Left lung (tissue), 10 donors: ENCODE measurements around the gene INS. TPM values are rescaled to one million over a fixed set of nuclear protein-coding genes. Genes with fewer than 3 reads are reported as not detected.
"Not testable (repeated sequence)": the region's sequence is repeated elsewhere in the genome, so short reads cannot be mapped to it uniquely, and the experiment has no call there.

Experiments used
- ATAC-seq: fragments of 200-7000 bp; cut with Tn5 transposase; one replicate; pipeline ENCODE4 v1.9.1; 2020; ENCODE audit warnings: moderate library complexity
- DNase-seq, 4 donors: peaks; one replicate each; pipeline ENCODE4 v3.0.0-alpha.2; 2013 to 2020
- H3K27ac ChIP-seq, 2 donors: fragments of 200-600 bp; sonication (generic) in 1 of 2; one replicate each; pipeline versions ENCODE4 v1.5.0 to v1.8.0; 2020 to 2021
- H3K27me3 ChIP-seq, 2 donors: fragments of 200-600 bp; sonication (generic) in 1 of 2; one replicate each; pipeline versions ENCODE4 v1.5.0 to v1.8.0; 2020 to 2021
- H3K36me3 ChIP-seq, 2 donors: fragments of 200-600 bp; sonication (generic) in 1 of 2; one replicate each; pipeline versions ENCODE4 v1.5.0 to v1.8.0; 2020 to 2021
- H3K4me1 ChIP-seq, 2 donors: fragments of 200-600 bp; one replicate each; pipeline ENCODE4 v1.8.0; 2021
- H3K4me3 ChIP-seq, 2 donors: fragments of 200-600 bp; sonication (generic) in 1 of 2; one replicate each; pipeline versions ENCODE4 v1.5.0 to v1.8.0; 2020 to 2021; ENCODE audit warnings: mild to moderate bottlenecking in 1 of 2
- H3K9me3 ChIP-seq, 2 donors: fragments of 200-600 bp; sonication (generic) in 1 of 2; one replicate each; pipeline versions ENCODE4 v1.5.0 to v1.8.0; 2020 to 2021
- CTCF ChIP-seq, 2 donors: fragments of 200-600 bp; sonication (generic) in 1 of 2; IDR thresholded peaks; one replicate each; pipeline versions ENCODE4 v1.5.0 to v1.8.0; 2021; ENCODE audit warnings: antibody characterized with exemption in 2 of 2
- intact Hi-C, 2 donors: fragments of 100-400 bp; cut with DNase I; formaldehyde crosslinking; loops; one replicate each; pipeline versions ENCODE4 v1.11.2 to v1.14.2; 2022
- polyA plus RNA-seq, 6 donors: library from polyadenylated mRNA; unstranded; fragments of 120-200 nt; gene quantifications; one replicate each; pipeline ENCODE4 v1.2.1, GENCODE V29; 2013; ENCODE audit not compliant: insufficient read length in 6 of 6
- total RNA-seq, 2 donors: library from RNA; stranded (reverse); fragmentation: NEBNext Ultra II Directional; extraction: Animal tissue kit (Norgen Biotek cat#: 25700); gene quantifications; one replicate each; pipeline ENCODE4 v1.2.1, GENCODE V29; 2021
- donor health status: DM: no; HTN: yes; CAD: no.
- donor health status: DM: no; HTN: no; CAD: no.

The INS gene
- total and polyA plus RNA-seq, 8 donors, result not detected

GRCh38 chr11:2180789-2181370 is 19.9 kb upstream of the INS start:
- Histone ChIP-seq H3K27me3 (peaks cover 0 to 66% of the 10 kb centered on the region in 2 donors), H3K4me3 (no peak overlapping the region), H3K4me1 (no peaks in the 10 kb centered on the region), H3K9me3 (no peaks in the 10 kb centered on the region), H3K36me3 (no peaks in the 10 kb centered on the region), H3K27ac (no peak overlapping the region)
- DNase-seq (no peak), ATAC-seq (no peak)
- TF ChIP-seq CTCF (IDR thresholded peaks at IDR 0.05), result no peak
- intact Hi-C loops, result no loop called here

- Histone ChIP-seq H3K4me3 (no peak overlapping the region), H3K4me1 (no peaks in the 10 kb centered on the region), H3K27ac (no peak overlapping the region), H3K9me3 (no peaks in the 10 kb centered on the region), H3K36me3 (no peaks in the 10 kb centered on the region), H3K27me3 (peaks cover 0 to 60% of the 10 kb centered on the region in 2 donors)
- DNase-seq (no peak), ATAC-seq (no peak)
- intact Hi-C loops, result no loop called here
- TF ChIP-seq CTCF (IDR thresholded peaks at IDR 0.05), result no peak
These were observed 19.3 kb upstream of the INS start for GRCh38 chr11:2180347-2180746.

GRCh38 chr11:2179516-2179915 is 18.5 kb upstream of the INS start:
- Histone ChIP-seq H3K27ac (no peak overlapping the region), H3K4me3 (no peak overlapping the region), H3K36me3 (no peaks in the 10 kb centered on the region), H3K27me3 (peaks cover 0 to 53% of the 10 kb centered on the region in 2 donors), H3K9me3 (no peaks in the 10 kb centered on the region), H3K4me1 (no peaks in the 10 kb centered on the region)
- DNase-seq, result no peak
- intact Hi-C loops, result no loop called here
- ATAC-seq, result no peak
- TF ChIP-seq CTCF (IDR thresholded peaks at IDR 0.05), result no peak

- ATAC-seq, result no peak
- no peak overlapping the region for H3K4me3 ChIP-seq
- H3K9me3 ChIP-seq, result no peaks in the 10 kb centered on the region
- H3K36me3 ChIP-seq, result no peaks in the 10 kb centered on the region
- H3K27me3 ChIP-seq, result peaks cover 0 to 48% of the 10 kb centered on the region in 2 donors
- DNase-seq, result no peak
- H3K4me1 ChIP-seq, result no peaks in the 10 kb centered on the region
- intact Hi-C loops, result no loop called here
- no peak for TF ChIP-seq CTCF (IDR thresholded peaks at IDR 0.05)
- no peak overlapping the region for H3K27ac ChIP-seq
These were observed 18.0 kb upstream of the INS start for GRCh38 chr11:2178906-2179494.

GRCh38 chr11:2178055-2178773 is 17.2 kb upstream of the INS start:
- H3K9me3 ChIP-seq, H3K27ac ChIP-seq, intact Hi-C loops, ATAC-seq, DNase-seq, H3K4me1 ChIP-seq, H3K36me3 ChIP-seq, H3K4me3 ChIP-seq: not testable (repeated sequence)
- H3K27me3 ChIP-seq, result peaks cover 0 to 40% of the 10 kb centered on the region in 2 donors
